ENCODE results near the gene MYCBP2. TPM values are rescaled to one million over a fixed set of nuclear protein-coding genes. Genes with fewer than 3 reads are reported as not detected.

Gene MYCBP2
- polyA plus RNA-seq, 1 of the 3 experiments (the other 2 are of a cell fraction) = 18.5 TPM

DNA sequence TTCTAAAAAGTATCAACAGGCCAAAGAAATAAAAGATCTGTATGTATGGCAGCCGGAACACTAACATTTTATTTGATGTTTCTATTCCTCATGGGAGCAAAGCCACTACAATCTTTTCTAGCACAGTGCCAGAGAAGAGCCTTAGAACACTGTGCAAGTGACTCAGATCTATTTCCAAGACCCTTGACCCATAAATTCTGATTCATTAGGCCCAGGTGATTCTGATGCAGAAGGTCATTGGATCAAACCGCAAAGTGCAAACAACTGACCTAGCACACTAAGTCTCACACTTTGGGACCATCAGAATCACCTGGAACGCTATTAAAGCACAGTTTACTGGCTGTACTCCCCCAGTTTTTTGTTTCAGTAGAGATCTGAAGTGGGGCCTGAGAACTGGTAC is 87.6 kb downstream of the MYCBP2 start:
- Histone ChIP-seq H4K20me1 (ENCODE audit: insufficient read depth) (no peaks in the 10 kb centered on the region), H3K79me2 (ENCODE audit: insufficient read depth) (no peaks in the 10 kb centered on the region), H3K4me2 (no peak overlapping the region), H3K4me3 (ENCODE audit: low read depth in 2 of 2, low read length in 1 of 2) (no peak overlapping the region), H3K27me3 (ENCODE audit: insufficient read depth) (no peaks in the 10 kb centered on the region), H3K9me3 (no peaks in the 10 kb centered on the region; the same call in 1 of the 2 replicates), H3K9ac (no peak overlapping the region), H2AFZ (ENCODE audit: low read depth) (no peak overlapping the region), H3F3A (replicated peaks; ENCODE audit: insufficient read depth) (no peaks in the 10 kb centered on the region), H3K27ac (ENCODE audit: low read depth in 2 of 2, low read length in 1 of 2) (no peak overlapping the region), H3K36me3 (replicated peaks in 1 of 2; ENCODE audit: control insufficient read depth in 1 of 2, insufficient read depth in 2 of 2, low read length in 1 of 2) (peaks cover 15 to 20% of the 10 kb centered on the region in 2 experiments), H3K9me2 (peaks cover under 1% of the 10 kb centered on the region; the same call in 1 of the 2 replicates), H3K4me1 (ENCODE audit: control insufficient read depth in 1 of 2, insufficient read depth in 2 of 2, low read depth in 1 of 2, low read length in 1 of 2) (peaks cover 0 to 2% of the 10 kb centered on the region in 2 experiments; a peak in 1 of 4 replicates)
- TF ChIP-seq ELF1 (IDR thresholded peaks at IDR 0.05) (no peak), MAX (IDR thresholded peaks at IDR 0.05; ENCODE audit: low read depth) (no peak), GATA2 (CRISPR knock-in tag; IDR thresholded peaks at IDR 0.05) (no peak), RCOR1 (IDR thresholded peaks at IDR 0.05; ENCODE audit: low read length) (no peak), POLR2AphosphoS5 (IDR thresholded peaks at IDR 0.05; ENCODE audit: low read depth, low read length) (no peak), MEF2A (IDR thresholded peaks at IDR 0.05; ENCODE audit: borderline replicate concordance, low read depth) (no peak), CTCF (IDR thresholded peaks at IDR 0.05) (no peak), USF2 (IDR thresholded peaks at IDR 0.05; ENCODE audit: borderline replicate concordance, low read depth, low read length) (no peak), CHD2 (IDR thresholded peaks at IDR 0.05; ENCODE audit: low read length, partially characterized antibody) (no peak), EZH2phosphoT487 (IDR thresholded peaks at IDR 0.05; ENCODE audit: borderline replicate concordance, low read depth) (no peak)
- TF ChIP-seq, protein P1, sequence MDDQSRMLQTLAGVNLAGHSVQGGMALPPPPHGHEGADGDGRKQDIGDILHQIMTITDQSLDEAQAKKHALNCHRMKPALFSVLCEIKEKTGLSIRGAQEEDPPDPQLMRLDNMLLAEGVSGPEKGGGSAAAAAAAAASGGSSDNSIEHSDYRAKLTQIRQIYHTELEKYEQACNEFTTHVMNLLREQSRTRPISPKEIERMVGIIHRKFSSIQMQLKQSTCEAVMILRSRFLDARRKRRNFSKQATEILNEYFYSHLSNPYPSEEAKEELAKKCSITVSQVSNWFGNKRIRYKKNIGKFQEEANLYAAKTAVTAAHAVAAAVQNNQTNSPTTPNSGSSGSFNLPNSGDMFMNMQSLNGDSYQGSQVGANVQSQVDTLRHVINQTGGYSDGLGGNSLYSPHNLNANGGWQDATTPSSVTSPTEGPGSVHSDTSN (IDR thresholded peaks at IDR 0.05) = no peak
- TF ChIP-seq, protein P2, sequence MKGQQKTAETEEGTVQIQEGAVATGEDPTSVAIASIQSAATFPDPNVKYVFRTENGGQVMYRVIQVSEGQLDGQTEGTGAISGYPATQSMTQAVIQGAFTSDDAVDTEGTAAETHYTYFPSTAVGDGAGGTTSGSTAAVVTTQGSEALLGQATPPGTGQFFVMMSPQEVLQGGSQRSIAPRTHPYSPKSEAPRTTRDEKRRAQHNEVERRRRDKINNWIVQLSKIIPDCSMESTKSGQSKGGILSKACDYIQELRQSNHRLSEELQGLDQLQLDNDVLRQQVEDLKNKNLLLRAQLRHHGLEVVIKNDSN (IDR thresholded peaks at IDR 0.05; ENCODE audit: borderline replicate concordance, low read depth) = no peak
- ChIA-PET CTCF (no interaction called here), POLR2A (no interaction called here)
- WGBS (ENCODE audit: low lambda C conversion rate) = 88% methylated on average over 3 of the region's 3 CpGs
- DNase-seq = no peak
